CD8-positive, alpha-beta memory T cell (primary cell): ENCODE measurements around the gene NOP14. TPM values are rescaled to one million over a fixed set of nuclear protein-coding genes. Genes with fewer than 3 reads are reported as not detected.
"Not testable (repeated sequence)": the region's sequence is repeated elsewhere in the genome, so short reads cannot be mapped to it uniquely, and the experiment has no call there.

ENCODE experiments used
- CTCF ChIA-PET: fragments of 350-600 bp; sonication (Branson Sonifier 250); formaldehyde crosslinking; loops from one replicate; lab custom pipeline; 2021; ENCODE audit warnings: antibody characterized with exemption; lab: Charles Lee
- POLR2A ChIA-PET: fragments of 350-600 bp; sonication (Branson Sonifier 250); formaldehyde crosslinking; loops from one replicate; lab custom pipeline; 2021; ENCODE audit warnings: antibody characterized with exemption; lab: Charles Lee
- DNase-seq, 5 donors: peaks; one replicate each; pipeline versions ENCODE4 v3.0.0 to v3.0.0-alpha.2; 2020 to 2022; ENCODE audit warnings: mixed read lengths in 1 of 5
- H3K27ac ChIP-seq: one replicate; pipeline ENCODE4 v1.7.0; 2013; ENCODE audit warnings: low read depth, mild to moderate bottlenecking, low read length, moderate library complexity
- H3K27me3 ChIP-seq: 2 replicates; pipeline ENCODE4 v1.7.0; 2013; ENCODE audit warnings: low read length, mild to moderate bottlenecking; ENCODE audit not compliant: insufficient read depth, poor library complexity, severe bottlenecking
- H3K36me3 ChIP-seq: 2 replicates; pipeline ENCODE4 v1.7.0; 2013; ENCODE audit warnings: mild to moderate bottlenecking, low read length, moderate library complexity; ENCODE audit not compliant: insufficient read depth
- H3K4me1 ChIP-seq: 2 replicates; pipeline ENCODE4 v1.7.0; 2013; ENCODE audit warnings: mild to moderate bottlenecking, low read length, moderate library complexity; ENCODE audit not compliant: insufficient read depth
- H3K4me3 ChIP-seq: 2 replicates; pipeline ENCODE4 v1.7.0; 2013; ENCODE audit warnings: mild to moderate bottlenecking, low read length
- H3K9me3 ChIP-seq: 2 replicates; pipeline ENCODE4 v1.7.0; 2013; ENCODE audit warnings: mild to moderate bottlenecking, low read length
- H3K27ac Mint-ChIP-seq, 8 donors: one replicate each; pipeline ENCODE4 v1.8.0; 2020 to 2021; ENCODE audit warnings: mixed read lengths in 8 of 8, mild to moderate bottlenecking in 6 of 8, inconsistent platforms in 3 of 8, moderate library complexity in 3 of 8
- H3K27me3 Mint-ChIP-seq, 2 donors: one replicate each; pipeline ENCODE4 v1.8.0; 2020 to 2021; ENCODE audit warnings: mixed read lengths in 2 of 2, mild to moderate bottlenecking in 1 of 2, moderate library complexity in 1 of 2
- H3K36me3 Mint-ChIP-seq, 3 donors: one replicate each; pipeline ENCODE4 v1.8.0; 2020 to 2021; ENCODE audit warnings: mixed read lengths in 3 of 3, inconsistent platforms in 1 of 3, mild to moderate bottlenecking in 1 of 3
- H3K4me1 Mint-ChIP-seq, 3 donors: one replicate each; pipeline ENCODE4 v1.8.0; 2020 to 2021; ENCODE audit warnings: mixed read lengths in 3 of 3, inconsistent platforms in 1 of 3, mild to moderate bottlenecking in 1 of 3
- H3K4me3 Mint-ChIP-seq, 7 donors: one replicate each; pipeline ENCODE4 v1.8.0; 2020 to 2021; ENCODE audit warnings: mixed read lengths in 7 of 7, mild to moderate bottlenecking in 6 of 7, moderate library complexity in 4 of 7, inconsistent platforms in 2 of 7
- H3K9me3 Mint-ChIP-seq, 5 donors: one replicate each; pipeline ENCODE4 v1.8.0; 2020 to 2022; ENCODE audit warnings: mixed read lengths in 5 of 5, mild to moderate bottlenecking in 3 of 5, moderate library complexity in 2 of 5, inconsistent platforms in 1 of 5
- polyA plus RNA-seq: library from polyadenylated mRNA; unstranded; fragments of 300-500 nt; fragmentation: Illumina TruSeq; gene quantifications from one replicate; pipeline ENCODE4 v1.2.3, GENCODE V29; 2021
- total RNA-seq, 2 experiments: library from RNA; stranded (reverse); gene quantifications; one replicate each; pipeline ENCODE4 v1.2.3, GENCODE V29; 2021

NOP14 gene
- total and polyA plus RNA-seq, 3 experiments from 2014 or later, result 26.5 to 165 (median 156) TPM

DNA sequence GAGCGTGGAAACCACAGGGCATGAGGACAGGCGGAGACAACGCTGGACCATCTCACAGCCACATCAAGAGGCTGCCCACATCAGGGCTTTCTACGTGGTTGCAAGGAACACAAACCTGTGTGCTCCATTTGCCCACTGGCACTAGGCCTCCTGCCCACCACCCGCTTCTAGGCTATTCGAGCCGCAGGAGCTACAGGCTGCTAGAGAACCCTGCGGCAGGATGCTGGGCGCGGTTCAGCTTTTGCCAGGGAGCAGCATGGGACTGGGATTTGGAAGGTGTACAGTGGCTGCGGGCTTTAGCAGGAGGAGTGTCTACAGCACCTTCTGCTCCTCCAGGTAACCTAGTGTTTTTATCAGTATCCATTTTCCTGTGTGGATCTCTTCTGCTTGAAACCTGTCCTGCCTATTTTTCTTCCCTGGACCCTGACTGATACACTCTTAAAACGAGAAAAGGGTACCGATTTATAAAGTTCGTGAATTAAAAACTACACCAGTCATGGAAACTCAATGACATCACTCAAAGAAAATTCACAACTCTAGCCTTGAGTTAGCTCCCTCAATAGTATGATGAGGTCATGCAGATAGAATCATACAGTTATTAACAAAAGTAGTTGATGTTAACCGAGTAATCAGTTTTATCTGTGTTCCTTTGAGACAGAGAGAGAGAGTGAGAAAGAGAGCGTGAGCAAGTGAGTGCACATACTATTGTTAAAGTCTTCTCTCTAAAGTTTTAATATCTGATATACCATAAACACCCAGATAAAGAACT is 12.8 kb downstream of the NOP14 start:
- POLR2A ChIA-PET, result no interaction called here
- CTCF ChIA-PET, result interaction anchor here (1.3 to 3.5 kb wide), 2 partner anchors 11 to 15 kb away, joined by 3 to 14 read pairs; no protein-coding TSS in a partner anchor
- Histone ChIP-seq H3K4me1 (peaks cover 5% of the 10 kb centered on the region), H3K9me3 (no peaks in the 10 kb centered on the region), H3K27ac (no peak overlapping the region), H3K27me3 (no peaks in the 10 kb centered on the region), H3K4me3 (no peak overlapping the region), H3K36me3 (peaks cover 61% of the 10 kb centered on the region)
- H3K9me3 Mint-ChIP-seq, result no peaks in the 10 kb centered on the region
- peak overlapping the region in 2 of 8 donors; percentile 61 to 75 for H3K27ac Mint-ChIP-seq
- DNase-seq, result no peak
- peaks cover 0 to 91% (median 31%) of the 10 kb centered on the region in 3 donors for H3K36me3 Mint-ChIP-seq
- H3K4me1 Mint-ChIP-seq, result peaks cover 8 to 13% (median 11%) of the 10 kb centered on the region in 3 donors
- H3K4me3 Mint-ChIP-seq, result no peak overlapping the region
- peaks cover 0 to 2% of the 10 kb centered on the region in 2 donors for H3K27me3 Mint-ChIP-seq

DNA sequence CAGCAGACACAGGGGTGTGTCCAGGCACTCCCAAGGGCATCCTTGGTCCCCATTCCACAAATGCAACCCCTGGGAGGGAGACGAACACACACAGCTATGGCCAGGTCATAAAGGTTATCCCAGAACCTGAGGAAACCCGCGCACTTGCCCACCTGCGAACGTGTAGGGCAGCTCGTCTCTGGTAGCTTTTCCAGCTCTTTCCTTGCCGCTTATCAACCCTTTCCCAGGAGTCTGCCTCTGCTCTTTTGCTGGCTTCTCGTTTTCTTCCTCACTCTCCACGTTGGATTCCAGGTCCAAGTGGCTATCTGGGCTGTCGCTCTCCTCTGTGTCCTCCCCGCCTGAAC is 13.5 kb downstream of the NOP14 start:
- peak overlapping the region in 1 of 8 donors; percentile 75 for H3K27ac Mint-ChIP-seq
- H3K4me3 Mint-ChIP-seq, result no peak overlapping the region
- H3K36me3 Mint-ChIP-seq, result peaks cover 0 to 95% (median 35%) of the 10 kb centered on the region in 3 donors
- H3K27ac ChIP-seq, result no peak overlapping the region
- H3K27me3 Mint-ChIP-seq, result peaks cover 0 to 2% of the 10 kb centered on the region in 2 donors
- ChIA-PET POLR2A (interaction anchor here (1.0 to 1.5 kb wide), 2 partner anchors 14 to 21 kb away, joined by 4 read pairs; partner anchors contain the start of gene GRK4), CTCF (interaction anchor here (0.8 to 3.5 kb wide), 4 partner anchors 10 to 28 kb away, joined by 3 to 14 read pairs (median 3); no protein-coding TSS in a partner anchor)
- no peak for DNase-seq
- H3K4me3 ChIP-seq, result no peak overlapping the region
- H3K36me3 ChIP-seq, result peaks cover 68% of the 10 kb centered on the region
- H3K4me1 Mint-ChIP-seq, result peaks cover 8 to 10% (median 9%) of the 10 kb centered on the region in 3 donors
- H3K4me1 ChIP-seq, result peaks cover 5% of the 10 kb centered on the region
- H3K9me3 ChIP-seq, result no peaks in the 10 kb centered on the region
- H3K9me3 Mint-ChIP-seq, result no peaks in the 10 kb centered on the region
- H3K27me3 ChIP-seq, result no peaks in the 10 kb centered on the region

DNA sequence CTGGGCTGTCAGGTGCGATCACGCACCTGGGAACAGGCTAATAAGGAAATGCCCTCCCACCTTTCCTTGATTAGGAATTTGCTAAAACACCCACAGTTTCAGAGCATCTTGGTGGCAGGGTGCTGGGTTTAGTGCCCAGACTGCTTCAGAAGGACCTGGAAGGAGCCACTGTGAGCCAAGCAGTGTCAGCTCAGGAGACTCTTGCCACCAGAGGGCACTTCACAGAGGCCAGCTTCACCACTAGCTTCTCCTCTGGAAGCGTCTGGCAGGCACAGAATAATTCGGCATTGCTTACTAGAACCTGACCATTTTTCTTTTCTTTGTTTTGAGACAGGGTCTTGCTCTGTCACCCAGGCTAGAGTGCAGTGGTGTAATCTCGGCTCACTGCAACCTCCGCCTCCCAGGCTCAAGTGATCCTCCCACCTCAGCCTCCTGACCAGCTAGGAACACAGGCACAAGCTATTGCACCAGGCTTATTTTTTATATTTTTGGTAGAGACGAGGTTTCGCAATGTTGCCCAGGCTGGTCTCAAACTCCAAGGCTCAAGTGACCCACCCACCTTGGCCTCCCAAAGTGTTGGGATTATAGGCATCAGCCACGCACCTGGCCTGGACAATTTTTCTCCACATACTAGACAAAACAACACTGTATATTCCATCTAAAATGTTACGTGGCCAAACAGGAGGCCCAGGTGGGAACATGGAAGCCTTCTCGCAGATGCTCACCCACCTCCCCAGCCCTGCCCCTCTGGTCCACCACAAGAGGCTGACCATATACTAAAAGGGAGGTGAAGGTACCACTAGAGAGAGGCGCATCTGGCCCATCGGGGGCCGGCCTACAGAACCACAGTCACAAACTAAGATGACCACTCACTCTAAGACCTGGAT is 14.1 kb downstream of the NOP14 start:
- POLR2A ChIA-PET, result interaction anchor here (1.0 to 1.5 kb wide), 2 partner anchors 14 to 20 kb away, joined by 4 read pairs; partner anchors contain the start of gene GRK4

DNA sequence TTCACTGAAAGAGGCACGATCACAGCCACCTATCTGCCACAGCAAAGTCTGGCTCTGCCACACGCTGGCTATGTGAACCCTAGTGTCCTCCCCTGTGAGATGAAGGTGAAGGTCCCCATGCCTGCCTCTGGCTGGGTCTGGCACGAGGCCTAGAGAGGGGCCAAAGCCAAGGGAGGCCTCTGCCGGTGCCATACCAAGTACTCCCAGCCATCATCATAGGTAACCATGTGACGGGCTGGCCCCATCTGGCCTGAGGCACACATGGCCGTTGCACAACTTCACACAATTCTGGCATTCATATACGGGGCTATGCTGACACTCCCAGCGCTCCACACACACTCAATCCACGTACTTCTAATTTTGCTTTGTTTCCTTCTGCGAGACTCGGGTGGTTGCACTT is 15.3 kb downstream of the NOP14 start:
- Histone ChIP-seq H3K9me3 (no peaks in the 10 kb centered on the region), H3K4me3 (no peak overlapping the region), H3K4me1 (no peaks in the 10 kb centered on the region), H3K27ac (no peak overlapping the region), H3K36me3 (peaks cover 62% of the 10 kb centered on the region), H3K27me3 (no peaks in the 10 kb centered on the region)
- ChIA-PET CTCF (interaction anchor here (1.0 to 3.5 kb wide), 5 partner anchors 12 to 184 kb away, joined by 3 to 14 read pairs (median 9); partner anchors contain the start of genes GRK4 and NOP14), POLR2A (interaction anchor here (0.6 to 1.5 kb wide), 2 partner anchors 14 to 16 kb away, joined by 3 to 4 read pairs; partner anchors contain the start of gene GRK4)
- Mint-ChIP-seq H3K4me3 (no peak overlapping the region), H3K36me3 (peaks cover 0 to 95% (median 33%) of the 10 kb centered on the region in 3 donors), H3K4me1 (peaks cover 0 to 8% (median 4%) of the 10 kb centered on the region in 3 donors), H3K27ac (no peak overlapping the region), H3K9me3 (no peaks in the 10 kb centered on the region), H3K27me3 (peaks cover 0 to 4% of the 10 kb centered on the region in 2 donors)
- no peak for DNase-seq

More for the DNA sequence above, 14.1 kb downstream of the NOP14 start:
- no peaks in the 10 kb centered on the region for H3K4me1 ChIP-seq
- no peaks in the 10 kb centered on the region for H3K9me3 ChIP-seq
- Mint-ChIP-seq H3K27me3 (peaks cover 0 to 2% of the 10 kb centered on the region in 2 donors), H3K9me3 (no peaks in the 10 kb centered on the region), H3K36me3 (peaks cover 0 to 95% (median 35%) of the 10 kb centered on the region in 3 donors), H3K27ac (peak overlapping the region in 3 of 8 donors; percentile 17 to 74 (median 66)), H3K4me3 (no peak overlapping the region), H3K4me1 (peaks cover 3 to 4% (median 3%) of the 10 kb centered on the region in 3 donors)
- CTCF ChIA-PET, result interaction anchor here (0.8 to 3.5 kb wide), 8 partner anchors 10 to 185 kb away, joined by 3 to 14 read pairs (median 3); partner anchors contain the start of genes GRK4 and NOP14
- DNase-seq, result peak in 1 of 5 donors; percentile 49
- H3K4me3 ChIP-seq, result no peak overlapping the region
- H3K27ac ChIP-seq, result no peak overlapping the region
- no peaks in the 10 kb centered on the region for H3K27me3 ChIP-seq
- peaks cover 66% of the 10 kb centered on the region for H3K36me3 ChIP-seq

DNA sequence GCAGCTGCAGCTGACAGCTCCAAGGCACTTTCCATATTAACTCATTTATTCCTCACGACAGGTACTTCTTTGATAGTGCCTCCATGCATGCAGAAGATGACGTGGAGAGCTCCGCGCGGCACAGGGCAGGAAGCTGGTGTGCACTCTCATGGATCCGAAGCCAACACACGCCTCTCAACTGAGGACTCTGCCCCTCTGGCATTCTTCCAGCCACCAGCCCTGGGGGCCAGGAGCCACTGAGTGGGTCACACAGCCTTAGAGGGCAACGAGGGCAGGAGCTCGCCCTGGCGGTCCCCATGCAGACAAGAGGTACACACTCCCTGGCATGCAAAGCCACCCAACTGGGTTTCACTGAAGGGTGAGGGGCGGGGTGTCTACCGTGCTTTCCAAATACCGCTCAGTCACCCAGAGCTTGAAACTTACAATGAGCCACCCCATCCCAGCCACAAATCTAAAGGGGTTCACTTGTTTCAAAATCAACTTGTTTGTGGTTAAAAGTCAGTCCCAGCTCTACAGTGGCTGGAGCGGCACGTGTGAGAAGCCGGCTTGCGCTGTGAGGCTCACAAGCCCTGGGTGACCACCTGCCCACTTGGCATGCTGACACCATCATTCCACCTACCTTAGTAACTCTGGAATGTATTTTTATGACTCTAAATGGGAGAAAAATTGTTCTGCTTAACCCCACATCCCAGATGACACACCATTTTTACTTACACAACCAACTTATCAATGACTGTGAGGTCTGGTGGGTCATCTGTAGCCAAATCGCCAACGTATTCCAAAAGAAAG is 16.2 kb downstream of the NOP14 start:
- H3K27me3 ChIP-seq, result no peaks in the 10 kb centered on the region
- Mint-ChIP-seq H3K27me3 (peaks cover 0 to 5% of the 10 kb centered on the region in 2 donors), H3K27ac (peak overlapping the region in 2 of 8 donors; percentile 40 to 90), H3K9me3 (no peaks in the 10 kb centered on the region), H3K4me1 (peaks cover 8 to 16% (median 8%) of the 10 kb centered on the region in 3 donors), H3K36me3 (peaks cover 0 to 95% (median 31%) of the 10 kb centered on the region in 3 donors), H3K4me3 (no peak overlapping the region)
- CTCF ChIA-PET, result interaction anchor here (1.0 to 3.5 kb wide), 5 partner anchors 11 to 183 kb away, joined by 3 to 14 read pairs (median 9); partner anchors contain the start of genes GRK4 and NOP14
- H3K9me3 ChIP-seq, result no peaks in the 10 kb centered on the region
- H3K27ac ChIP-seq, result no peak overlapping the region
- H3K4me3 ChIP-seq, result no peak overlapping the region
- H3K36me3 ChIP-seq, result peaks cover 58% of the 10 kb centered on the region
- no peaks in the 10 kb centered on the region for H3K4me1 ChIP-seq
- POLR2A ChIA-PET, result no interaction called here
- DNase-seq, result peak in 1 of 5 donors; percentile 3

DNA sequence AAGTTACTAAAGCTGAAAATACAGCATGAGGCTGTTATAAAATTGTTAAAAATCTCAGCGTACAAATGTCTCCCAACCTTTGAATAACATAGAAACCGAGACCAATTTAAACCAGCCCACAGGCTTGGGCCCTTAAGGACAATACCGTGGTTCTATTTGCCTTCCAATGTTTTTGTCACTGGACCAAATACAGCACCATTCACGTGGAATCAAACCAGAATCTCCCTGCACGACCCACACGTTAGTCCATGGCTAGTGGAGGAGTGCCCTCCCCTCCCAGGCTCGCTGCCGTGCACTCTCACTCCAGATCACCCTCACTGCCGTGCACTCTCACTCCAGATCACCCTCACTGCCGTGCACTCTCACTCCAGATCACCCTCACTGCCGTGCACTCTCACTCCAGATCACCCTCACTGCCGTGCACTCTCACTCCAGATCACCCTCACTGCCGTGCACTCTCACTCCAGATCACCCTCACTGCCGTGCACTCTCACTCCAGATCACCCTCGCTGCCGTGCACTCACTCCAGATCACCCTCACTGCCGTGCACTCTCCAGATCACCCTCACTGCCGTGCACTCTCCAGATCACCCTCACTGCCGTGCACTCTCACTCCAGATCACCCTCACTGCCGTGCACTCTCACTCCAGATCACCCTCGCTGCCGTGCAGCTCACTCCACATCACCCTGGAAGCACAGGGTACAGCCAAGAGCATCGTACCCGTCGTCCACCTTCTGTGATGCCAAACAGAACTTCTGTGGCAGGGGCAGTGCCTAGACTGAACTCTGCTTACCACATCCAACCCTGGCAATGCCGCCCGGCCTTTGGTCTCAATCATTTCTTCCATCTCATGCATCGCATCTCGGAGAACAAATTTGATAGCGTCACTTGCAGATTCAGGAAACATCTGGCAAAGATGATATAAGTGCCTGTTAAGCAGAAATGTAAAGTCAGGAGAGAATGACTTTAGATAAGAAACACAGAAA is 17.3 kb downstream of the NOP14 start:
- not testable (repeated sequence) for H3K9me3 Mint-ChIP-seq, H3K27me3 ChIP-seq, DNase-seq, H3K9me3 ChIP-seq, H3K27ac ChIP-seq, H3K27me3 Mint-ChIP-seq, H3K4me3 ChIP-seq, H3K4me1 ChIP-seq
- peaks cover 58% of the 10 kb centered on the region for H3K36me3 ChIP-seq
- CTCF ChIA-PET, result interaction anchor here (1.0 to 3.2 kb wide), 4 partner anchors 8 to 182 kb away, joined by 3 to 13 read pairs (median 11); no protein-coding TSS in a partner anchor
- POLR2A ChIA-PET, result interaction anchor here (1.0 to 1.2 kb wide), 2 partner anchors 8 to 11 kb away, joined by 3 to 6 read pairs; no protein-coding TSS in a partner anchor
- peaks cover 0 to 97% (median 25%) of the 10 kb centered on the region in 3 donors for H3K36me3 Mint-ChIP-seq
- peak overlapping the region in 5 of 8 donors; percentile 11 to 60 (median 40) for H3K27ac Mint-ChIP-seq
- H3K4me3 Mint-ChIP-seq, result peak overlapping the region in 1 of 7 donors; percentile 37
- H3K4me1 Mint-ChIP-seq, result peaks cover 6 to 17% (median 14%) of the 10 kb centered on the region in 3 donors
